HG03159 (cell line): ENCODE data around the gene TNS1.

Experiments used
- ATAC-seq: cut with Tn5 transposase; IDR thresholded peaks from one replicate; pipeline ENCODE4 v1.9.1; 2021; ENCODE audit warnings: mild to moderate bottlenecking, moderate library complexity; ENCODE audit not compliant: unreplicated experiment

The TNS1 gene

DNA sequence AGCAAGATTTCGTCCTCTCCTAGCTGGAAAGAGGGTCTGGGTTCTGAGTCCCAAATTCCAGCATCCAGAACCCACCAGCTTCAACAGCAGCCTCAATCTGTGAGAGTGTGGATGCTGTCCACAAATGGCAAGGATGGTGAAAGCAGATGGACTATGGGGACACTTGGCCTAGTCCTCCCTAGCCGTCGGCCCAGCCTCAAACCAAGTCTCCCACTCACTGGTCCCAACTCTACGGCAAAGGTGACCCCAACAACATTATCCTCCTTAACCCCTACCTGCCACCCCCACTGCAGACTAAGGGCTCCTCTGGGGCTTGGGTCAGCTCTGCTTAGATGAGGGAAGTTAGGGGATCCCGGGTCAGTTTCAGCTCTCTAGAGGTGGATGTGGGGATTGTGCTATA lies 57.3 kb downstream of the TNS1 start:
- ATAC-seq: no peak

DNA sequence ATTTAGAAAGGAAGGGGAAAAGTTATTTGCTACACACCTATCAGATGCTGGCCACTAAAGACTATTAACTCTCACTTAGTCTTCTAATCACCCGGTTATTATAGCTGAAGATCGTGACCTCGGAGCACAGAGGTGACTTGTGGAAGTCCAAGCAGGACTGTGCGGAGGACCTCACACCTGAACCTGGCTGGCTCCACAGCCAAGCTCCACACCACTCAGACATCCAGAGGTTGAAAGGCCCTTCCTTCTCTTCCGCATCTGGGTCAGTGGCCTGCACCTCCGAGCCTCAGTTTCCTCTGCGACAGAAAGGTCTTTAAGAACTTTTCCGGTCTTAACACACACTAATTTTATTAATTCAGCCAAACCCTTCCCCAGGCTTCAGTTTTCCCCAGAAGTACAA lies 57.9 kb downstream of the TNS1 start:
- no peak for ATAC-seq

DNA sequence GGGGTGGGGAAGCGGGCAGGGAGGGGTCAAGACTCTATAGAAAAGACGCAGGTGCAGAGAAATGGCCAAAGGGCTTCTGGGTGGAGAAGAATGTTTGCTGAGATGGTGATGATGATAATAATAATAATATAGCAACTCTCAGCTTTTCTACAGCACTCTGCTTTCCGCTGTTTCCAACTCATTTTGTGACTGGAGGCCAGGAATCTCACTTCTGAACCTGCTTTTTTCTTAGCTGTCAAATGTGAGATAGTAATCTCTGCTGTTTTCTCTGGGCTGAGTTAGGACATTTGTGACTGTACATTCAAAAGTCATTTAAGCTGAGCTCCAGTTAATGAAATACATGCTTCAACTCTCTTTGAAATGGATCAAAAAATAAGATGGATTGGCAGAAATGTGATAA lies 58.4 kb downstream of the TNS1 start:
- no peak for ATAC-seq

DNA sequence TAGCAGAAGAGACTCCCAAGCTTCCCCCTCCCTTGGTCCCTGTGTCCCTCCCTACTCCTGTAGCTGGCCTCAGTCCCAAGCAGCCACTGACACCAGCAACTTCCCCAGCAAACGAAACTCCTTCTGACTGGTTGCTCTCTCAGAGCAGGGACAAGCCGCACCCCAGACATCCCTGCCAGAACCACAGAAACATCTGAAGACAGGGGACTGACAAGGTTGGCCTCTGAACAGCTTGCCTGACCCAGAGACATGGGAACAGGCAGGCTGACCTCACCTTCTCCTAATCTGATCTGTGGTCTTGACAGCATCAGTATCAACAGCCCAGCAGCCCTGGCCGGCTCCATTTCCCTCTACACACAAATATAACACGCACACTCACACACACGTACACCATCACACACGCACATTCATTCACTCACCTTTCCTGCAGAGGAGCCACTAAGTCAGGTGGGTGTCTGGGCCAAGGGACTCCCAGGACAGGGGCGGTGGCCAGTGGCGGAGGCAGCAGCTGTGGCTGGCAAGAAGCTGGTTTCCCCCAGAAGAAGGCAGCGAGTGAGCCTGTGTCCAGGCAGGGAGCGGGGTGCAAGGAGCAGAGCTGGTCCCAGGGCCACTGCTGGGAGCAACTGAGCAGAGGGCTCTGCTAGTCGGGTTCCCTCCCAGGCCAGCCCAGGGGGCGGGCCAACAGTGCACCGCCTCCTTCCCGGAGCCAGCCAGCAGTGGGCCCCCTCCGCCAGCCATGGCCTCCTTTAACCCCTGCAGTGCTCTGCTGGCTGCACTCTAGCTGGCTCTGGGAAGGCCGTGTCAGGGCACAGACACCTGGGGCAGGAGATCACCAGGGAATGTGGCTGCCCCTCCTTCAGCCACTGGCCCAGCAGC lies 59.1 kb downstream of the TNS1 start:
- ATAC-seq: no peak

DNA sequence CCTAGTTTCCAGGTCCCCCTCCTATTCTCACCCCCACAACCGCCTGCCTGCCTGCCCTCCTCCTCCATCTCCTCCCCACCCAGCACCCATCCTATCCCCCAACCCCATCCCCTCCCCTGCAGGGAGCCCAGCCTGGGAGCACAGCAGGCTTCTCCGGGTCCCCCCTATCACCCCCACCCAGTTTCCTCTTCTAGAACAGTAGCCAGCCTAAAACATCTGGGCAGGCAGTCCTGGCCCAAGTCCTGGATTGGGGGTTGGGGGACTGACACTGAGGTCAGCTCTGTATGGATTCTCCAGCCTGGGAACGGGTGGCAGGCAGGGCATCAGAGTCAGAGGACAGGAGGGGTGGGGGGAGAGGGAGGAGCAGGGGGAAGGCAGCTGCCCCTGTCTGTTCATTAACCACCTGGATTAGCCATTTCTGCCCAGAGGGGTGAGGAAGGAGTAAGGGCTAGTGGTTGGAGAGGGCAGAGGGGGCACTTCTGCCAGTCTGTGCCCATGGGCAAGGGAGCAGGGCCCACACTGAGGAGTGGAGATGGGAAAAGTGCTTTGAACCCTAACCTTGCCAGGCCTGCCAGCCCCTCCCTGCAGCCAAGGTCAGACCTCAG lies 60.0 kb downstream of the TNS1 start:
- no peak for ATAC-seq

DNA sequence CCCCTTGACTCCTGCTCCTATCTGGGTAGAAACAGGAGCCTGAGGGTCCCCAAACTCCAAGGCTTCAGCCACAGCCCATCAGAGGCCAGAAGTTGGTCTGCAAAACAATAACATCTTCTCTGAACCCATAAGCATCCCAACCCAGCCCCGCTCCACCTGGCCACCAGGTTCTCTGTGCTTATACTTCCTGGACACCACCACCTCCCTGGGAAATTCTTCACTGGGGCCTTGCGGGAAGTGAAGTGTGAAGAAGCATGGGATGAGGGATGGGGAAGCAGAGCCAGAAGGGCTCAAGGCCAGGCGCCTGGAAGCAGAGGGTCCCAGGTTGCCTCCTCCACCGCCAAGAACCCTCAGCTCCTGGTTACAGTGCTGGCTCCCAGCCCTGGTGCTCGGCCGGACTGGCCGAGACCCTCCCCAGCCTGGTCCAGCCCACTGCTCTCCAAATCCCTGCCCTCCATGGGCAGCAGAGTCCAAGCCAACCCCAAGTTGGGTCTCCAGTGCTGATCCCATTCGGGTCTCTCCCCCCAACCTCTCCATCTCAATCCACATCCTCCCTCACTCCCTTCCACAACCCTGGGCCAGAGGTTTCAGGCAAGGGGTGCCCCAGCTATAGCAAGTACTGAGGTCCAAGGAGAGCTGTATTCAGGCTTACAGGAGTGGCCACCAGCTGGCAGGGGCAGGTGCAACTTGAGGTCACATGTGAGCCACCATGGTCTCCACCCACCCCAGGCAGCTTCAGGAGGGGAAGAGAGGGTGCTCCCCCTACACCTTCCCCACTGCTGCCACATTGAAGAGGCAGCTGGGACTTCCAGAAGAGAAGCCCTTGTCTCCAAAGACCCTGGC lies 60.7 kb downstream of the TNS1 start:
- no peak for ATAC-seq

DNA sequence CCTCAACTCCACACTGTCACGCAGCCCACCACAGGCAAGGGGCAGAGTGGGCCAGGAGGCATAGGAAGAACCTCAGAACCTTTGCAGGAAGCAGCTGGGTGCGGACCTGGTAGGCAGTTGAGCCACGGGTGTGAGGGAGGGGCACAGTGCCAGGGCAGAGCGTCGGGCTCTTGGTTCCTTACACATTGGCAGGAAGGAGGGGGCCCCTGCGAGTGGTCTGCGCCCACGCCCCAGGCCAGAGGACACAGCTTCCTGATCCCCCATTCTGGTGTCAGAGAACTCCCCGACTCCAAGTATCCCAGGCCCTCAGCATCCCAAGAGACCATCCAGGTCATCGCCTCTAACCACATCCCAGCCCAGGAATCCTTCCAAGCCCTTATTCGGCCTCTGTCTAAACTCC lies 61.5 kb downstream of the TNS1 start:
- ATAC-seq: no peak

DNA sequence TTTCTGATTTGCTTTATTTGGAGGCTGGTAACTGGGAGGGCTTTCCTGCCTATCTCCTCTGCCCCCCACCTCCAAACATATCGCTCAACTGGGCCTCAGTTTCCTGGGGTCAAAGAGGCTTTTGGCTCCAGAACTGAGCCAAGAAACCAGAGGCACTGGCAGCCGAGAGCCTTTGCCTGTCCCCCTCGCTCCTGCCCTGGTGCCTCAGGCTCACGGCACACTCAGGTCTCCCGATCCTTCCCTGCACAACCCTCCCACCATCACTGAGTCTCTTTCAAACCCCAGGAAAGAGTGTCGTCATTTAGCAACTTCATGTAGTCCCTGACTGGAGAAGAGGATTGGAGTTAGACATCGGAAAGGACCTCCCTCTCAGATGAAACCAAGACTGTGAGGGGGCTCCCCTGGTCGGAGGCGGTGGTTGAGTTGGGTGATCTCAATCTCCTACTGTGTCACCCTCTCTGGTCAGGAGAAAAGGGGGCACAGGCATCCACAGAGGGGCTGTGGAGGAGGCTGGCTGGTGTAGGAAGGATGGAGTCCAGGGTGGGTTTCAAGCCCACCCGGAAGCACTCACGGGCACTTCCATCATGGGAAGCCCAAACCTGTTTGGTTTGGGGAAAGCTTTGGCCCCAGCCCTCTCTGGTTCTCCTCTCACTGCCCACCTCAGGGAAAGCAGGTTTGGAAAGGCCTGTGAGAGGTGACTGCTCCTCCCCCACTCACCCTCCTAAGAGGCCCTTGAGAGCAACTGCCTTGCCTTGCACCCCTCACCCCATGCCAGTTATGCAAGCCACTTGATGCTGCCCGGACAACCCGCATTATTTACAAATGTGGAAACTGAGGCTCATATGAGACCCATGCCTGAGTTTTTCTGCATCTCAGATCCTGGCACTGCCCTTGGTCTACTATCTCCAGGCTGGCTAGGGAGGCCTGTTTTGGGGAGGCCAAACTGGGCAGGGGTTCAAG lies 62.3 kb downstream of the TNS1 start:
- no peak for ATAC-seq

DNA sequence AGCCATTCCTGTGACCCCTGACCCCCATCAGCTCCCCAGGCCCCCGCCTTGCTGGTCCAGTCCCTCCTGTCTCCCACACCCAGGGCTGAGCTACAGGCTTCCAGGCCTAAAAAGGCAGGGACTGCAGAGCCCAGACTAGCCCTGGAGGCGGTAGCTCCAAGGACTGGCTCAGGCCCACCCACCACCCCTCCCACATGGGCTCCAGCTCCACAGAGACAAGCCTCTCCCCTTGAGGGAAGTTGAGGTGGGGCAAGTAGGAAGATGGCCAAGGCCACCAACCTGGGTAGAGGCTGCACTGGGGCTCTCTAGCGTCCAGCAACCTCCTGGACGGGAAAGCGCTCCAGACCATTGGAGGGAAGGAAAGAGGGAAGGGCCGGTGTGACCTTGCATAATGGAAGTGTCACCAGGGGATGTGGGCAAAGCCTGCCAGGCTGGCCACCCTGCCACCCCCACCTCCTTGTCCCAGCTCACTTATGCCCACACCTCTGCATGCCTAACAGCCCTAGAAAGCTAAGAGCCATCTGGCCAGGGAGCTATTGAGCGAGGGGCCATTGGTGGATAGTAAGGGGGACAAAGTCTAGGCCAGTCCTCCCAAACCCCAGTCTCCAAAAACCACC lies 63.1 kb downstream of the TNS1 start:
- no peak for ATAC-seq

DNA sequence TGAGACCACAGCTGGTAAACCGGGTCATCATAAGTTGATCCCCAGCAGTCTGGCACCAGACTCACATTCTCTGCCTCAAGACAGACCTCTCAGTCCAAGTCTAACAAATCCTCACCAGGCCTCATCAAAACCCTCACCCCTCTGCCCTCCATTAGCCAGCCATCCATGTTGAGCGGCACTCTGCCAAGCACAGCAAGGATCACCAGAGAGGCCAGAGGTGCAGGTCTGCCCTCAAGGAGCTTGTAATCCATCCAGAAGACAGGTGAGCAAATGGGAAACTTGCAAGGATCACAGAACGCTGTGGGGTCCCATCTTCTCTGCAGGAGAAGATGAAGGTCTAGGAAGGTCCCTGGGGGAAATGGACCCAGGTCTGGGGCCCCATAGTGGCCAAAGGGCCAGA lies 63.6 kb downstream of the TNS1 start:
- ATAC-seq: no peak

DNA sequence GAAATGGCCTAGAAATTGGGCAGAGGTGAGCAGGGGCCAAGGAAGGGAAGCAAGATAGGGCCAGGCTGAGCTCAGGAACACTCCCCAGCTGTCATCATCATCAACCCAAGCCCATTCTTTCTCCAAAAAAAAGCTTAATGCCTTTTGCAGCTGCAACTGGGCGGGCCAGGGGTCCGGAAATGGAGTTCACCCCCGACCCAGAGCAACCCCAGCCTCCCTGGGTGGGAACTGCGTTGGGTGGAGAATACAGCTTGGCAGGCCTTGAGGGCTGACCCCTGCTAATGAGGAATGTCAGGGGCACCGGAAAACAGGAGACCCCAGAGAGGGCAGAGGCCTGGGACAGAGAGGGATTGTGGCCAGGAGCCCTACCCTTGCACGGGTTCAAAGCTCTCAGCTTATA lies 64.8 kb downstream of the TNS1 start:
- no peak for ATAC-seq

DNA sequence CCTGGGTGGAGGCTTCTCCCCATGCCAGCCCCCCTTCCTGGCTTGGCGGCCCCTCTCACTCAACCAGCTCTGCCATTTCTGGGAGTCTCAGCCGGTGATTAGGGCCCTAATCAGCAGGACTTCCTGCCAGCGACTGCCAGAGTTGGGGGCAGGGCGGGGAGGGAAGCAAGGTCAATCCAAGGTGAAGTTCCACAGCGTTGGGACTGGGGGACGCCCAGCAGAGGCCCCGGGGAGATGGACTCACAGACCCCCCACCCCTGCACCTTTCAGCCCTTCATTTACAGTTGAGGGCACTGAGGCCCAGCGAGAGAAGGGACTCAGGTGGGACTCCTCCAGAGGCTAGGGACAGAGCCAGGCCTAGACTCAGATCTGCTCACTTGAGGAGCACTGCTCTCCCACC lies 65.3 kb downstream of the TNS1 start:
- no peak for ATAC-seq

DNA sequence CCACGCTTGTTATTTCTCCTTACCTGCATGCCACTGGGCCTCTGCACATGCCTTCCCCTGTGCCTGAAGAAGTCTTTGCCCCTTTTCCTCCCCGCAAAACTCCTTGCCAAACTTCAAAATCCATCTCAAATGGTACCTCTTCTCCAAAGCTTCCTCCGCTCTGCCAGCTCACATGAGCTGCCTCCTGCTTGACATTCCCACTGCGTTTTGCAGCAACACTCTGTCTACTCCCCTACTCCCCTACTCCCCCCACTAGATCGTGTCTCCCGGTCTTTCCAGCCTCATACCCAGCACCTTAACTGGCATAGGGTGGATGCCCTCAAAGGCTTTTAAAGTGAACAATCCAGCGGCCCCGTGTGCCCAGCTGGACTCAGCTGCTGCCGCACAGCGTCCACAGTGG lies 65.8 kb downstream of the TNS1 start:
- ATAC-seq: no peak

DNA sequence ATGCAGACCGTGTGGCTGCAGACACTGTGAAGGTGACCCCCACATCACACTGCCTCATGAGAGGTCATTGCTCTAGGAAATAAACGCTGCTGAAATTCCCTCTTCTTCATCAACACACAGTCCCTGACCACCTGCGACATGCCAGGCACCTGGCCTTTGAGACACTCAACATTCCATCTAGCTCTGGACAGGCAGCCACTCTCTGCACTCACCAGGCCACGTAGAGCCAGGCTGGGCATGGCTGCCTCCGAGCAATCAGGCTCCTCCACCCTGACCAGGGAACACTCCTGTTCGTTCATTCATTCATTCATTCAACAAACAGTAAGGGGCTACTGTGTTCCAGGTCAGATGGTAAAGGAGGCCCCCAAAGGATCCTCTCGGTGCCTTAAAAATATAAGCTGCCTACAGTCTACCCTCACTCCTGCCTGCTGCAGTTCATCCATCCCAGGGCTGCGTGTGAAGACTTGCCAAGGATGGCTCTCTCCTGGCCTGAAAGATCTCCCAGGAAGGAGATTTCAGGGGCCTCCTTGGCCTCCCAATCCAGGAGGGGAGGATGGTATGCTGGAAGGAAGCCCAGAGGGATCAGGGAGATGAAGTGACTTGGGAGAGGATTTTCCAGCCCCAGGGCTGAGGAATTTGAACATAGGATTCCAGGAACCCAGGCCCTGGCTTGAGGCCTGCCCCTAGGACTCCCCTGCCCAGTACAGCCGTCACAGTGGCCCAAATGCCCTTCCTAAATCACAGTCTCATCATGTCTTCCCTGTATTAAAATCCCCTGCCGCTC lies 66.7 kb downstream of the TNS1 start:
- no peak for ATAC-seq

DNA sequence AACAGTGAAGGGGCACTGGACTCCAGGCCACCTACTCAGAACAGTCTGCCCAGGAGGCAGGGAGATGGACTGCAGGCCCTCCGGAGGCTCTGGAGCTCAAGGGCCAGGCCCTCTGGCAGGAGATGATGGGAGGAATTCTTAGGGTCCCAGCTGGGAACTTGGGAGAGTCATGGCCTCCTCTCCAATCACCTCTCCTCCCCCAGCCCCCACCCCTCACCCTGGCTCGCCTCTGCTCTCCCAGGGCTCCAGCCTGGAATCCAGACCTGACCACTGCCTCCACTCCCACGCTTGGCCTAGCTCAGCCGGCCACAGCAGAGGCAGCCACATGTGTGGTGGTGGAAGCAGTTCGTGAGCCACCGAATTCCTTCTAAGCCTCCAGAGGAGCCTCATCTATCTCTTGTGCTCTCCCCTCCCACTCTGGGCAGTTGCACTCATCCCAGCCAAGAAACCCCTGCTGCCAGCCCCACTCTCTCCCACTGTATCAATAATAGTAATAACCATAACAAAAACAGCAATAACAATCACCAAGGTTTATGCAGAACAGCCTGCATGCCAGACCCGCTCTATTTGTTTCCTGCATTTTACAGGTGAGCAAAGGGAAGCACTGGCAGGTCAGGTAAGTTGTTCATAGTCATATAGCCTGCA lies 67.4 kb downstream of the TNS1 start:
- no peak for ATAC-seq

DNA sequence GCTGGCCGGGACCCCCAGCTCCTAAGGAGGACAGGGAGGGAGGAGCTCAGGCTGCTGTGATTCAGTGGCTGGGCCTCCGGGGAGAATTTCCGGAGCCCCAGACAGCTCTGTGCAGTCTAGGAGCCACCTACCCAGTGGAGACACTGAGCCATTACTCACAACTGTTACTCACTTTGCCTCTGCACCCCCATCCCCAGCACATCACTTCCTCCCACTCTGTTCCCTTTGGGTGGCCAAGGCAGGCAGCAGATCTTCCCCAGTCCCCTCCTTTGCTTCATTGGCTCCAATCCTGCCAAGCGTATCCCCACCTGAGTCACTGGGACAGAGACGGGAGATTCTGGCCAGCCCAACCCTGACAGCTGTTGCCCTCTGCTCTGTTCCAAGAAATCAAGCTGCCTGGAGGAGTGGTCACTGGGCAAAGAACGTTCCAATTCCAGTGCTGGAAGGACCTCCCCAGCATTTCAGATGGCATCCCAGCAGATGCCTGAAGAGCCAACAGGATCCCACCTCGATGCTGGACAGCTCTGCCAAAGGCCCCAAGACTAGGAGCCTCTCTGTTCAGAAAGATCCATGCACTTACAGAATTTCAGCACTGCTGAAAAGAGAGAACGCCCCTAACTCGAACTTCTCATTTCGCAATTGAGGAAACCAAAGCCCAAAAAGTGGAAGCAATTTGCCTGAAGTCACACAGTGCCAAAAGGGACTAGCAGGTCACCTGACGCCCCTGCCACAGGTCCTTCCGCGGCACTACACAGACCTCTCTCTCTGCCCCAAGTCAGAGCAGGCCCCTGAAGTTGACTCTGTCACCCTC lies 68.3 kb downstream of the TNS1 start:
- no peak for ATAC-seq

DNA sequence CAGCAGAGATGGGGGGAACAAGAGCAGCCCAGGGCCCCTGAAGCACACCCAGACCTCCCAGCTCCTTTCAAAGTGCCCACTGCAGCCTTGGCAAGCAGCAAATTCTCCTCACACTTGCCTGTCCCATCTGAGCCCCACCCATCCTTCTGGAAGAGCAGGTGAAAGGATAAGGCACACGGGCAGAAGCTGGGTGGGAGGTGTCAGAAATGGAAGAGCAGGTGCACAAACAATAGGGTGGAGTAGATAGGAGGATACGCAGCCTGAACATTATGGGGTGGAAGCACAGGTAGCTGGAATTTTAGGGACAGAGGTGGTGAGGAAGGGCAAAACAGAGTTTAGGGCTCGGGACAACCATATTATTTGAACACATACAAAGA lies 69.2 kb downstream of the TNS1 start:
- no peak for ATAC-seq
